Measurements from ENCODE around the gene TDG.

DNA sequence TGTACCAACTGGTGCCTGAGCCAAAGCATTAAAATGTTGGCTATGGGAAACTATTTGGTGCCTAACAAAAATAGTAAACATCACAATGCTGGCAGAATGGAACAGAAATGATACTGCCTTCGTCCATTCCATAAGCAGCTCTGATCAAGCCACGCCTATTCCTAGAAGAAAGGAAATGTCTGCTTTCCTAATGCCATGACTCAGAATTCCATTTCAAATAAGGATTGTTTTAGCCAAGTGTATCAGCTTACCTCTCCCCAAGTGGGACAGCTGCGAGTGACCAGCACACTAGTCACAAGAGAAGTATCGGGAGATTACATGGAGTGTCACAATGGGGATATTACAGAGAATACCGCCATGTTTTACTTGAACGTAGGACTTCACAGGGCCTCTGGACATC is 45.6 kb downstream of the TDG start:
- TF ChIP-seq POLR2A (IDR thresholded peaks at IDR 0.05; ENCODE audit: low read length) (no peak), GATA1 (IDR thresholded peaks at IDR 0.05; ENCODE audit: low read depth, low read length) (no peak)

Data from erythroblast (primary cell).